ENCODE measurements around the gene BRICD5. TPM values are rescaled to one million over a fixed set of nuclear protein-coding genes. Genes with fewer than 3 reads are reported as not detected.

The BRICD5 gene
- total and polyA plus RNA-seq, 2 experiments from 2014 or later, result 6.2 to 9.9 TPM

GRCh38 chr16:2165861-2166260 is 44.8 kb downstream of the BRICD5 start:
- 95% methylated on average over 12 of the region's 12 CpGs for WGBS (ENCODE audit: low lambda C conversion rate, missing lambda C conversion rate)
- Histone ChIP-seq H3K4me1 (ENCODE audit: insufficient read depth) (peaks cover 23% of the 10 kb centered on the region), H3K4me2 (no peak overlapping the region), H3K9me3 (ENCODE audit: low read depth) (no peaks in the 10 kb centered on the region), H4K20me1 (ENCODE audit: insufficient read depth, poor library complexity, severe bottlenecking) (peaks cover under 1% of the 10 kb centered on the region), H3K4me3 (no peak overlapping the region), H3K79me2 (peaks cover 33% of the 10 kb centered on the region), H3K9me2 (replicated peaks; ENCODE audit: insufficient read depth) (no peaks in the 10 kb centered on the region), H3K27me3 (no peaks in the 10 kb centered on the region), H3K36me3 (replicated peaks; ENCODE audit: insufficient read depth, low read depth) (no peaks in the 10 kb centered on the region), H3K27ac (no peak overlapping the region), H2AFZ (no peak overlapping the region)
- TF ChIP-seq EZH2phosphoT487 (IDR thresholded peaks at IDR 0.05; ENCODE audit: low read depth, severe bottlenecking, unreplicated experiment) (no peak), CTCF (IDR thresholded peaks at IDR 0.05; ENCODE audit: poor library complexity) (no peak), EZH2 (IDR thresholded peaks at IDR 0.05; ENCODE audit: borderline replicate concordance) (no peak)
- no peak for DNase-seq (ENCODE audit: low spot score)

- peaks cover 25% of the 10 kb centered on the region for H3K4me1 ChIP-seq (ENCODE audit: insufficient read depth)
- H3K9me3 ChIP-seq (ENCODE audit: low read depth), result no peaks in the 10 kb centered on the region
- no peak overlapping the region for H3K4me3 ChIP-seq
- H3K27me3 ChIP-seq, result no peaks in the 10 kb centered on the region
- H4K20me1 ChIP-seq (ENCODE audit: insufficient read depth, poor library complexity, severe bottlenecking), result peaks cover 22% of the 10 kb centered on the region
- DNase-seq (ENCODE audit: low spot score), result peak; percentile 81
- no peaks in the 10 kb centered on the region for H3K36me3 ChIP-seq (replicated peaks; ENCODE audit: insufficient read depth, low read depth)
- 75% methylated on average over 21 of the region's 26 CpGs for WGBS (ENCODE audit: low lambda C conversion rate, missing lambda C conversion rate)
- H3K9me2 ChIP-seq (replicated peaks; ENCODE audit: insufficient read depth), result no peaks in the 10 kb centered on the region
- no peak for TF ChIP-seq EZH2 (IDR thresholded peaks at IDR 0.05; ENCODE audit: borderline replicate concordance)
- no peak for TF ChIP-seq EZH2phosphoT487 (IDR thresholded peaks at IDR 0.05; ENCODE audit: low read depth, severe bottlenecking, unreplicated experiment)
- TF ChIP-seq CTCF (IDR thresholded peaks at IDR 0.05; ENCODE audit: poor library complexity), result no peak
- H3K79me2 ChIP-seq, result peaks cover 56% of the 10 kb centered on the region
- H3K27ac ChIP-seq, result peak overlapping the region; percentile 92
- peak overlapping the region; percentile 28 for H3K4me2 ChIP-seq
- no peak overlapping the region for H2AFZ ChIP-seq
These were observed 47.3 kb downstream of the BRICD5 start for GRCh38 chr16:2163211-2163881.

GRCh38 chr16:2162676-2163118 is 48.0 kb downstream of the BRICD5 start:
- H3K27me3 ChIP-seq, result no peaks in the 10 kb centered on the region
- peak overlapping the region; percentile 92 for H3K27ac ChIP-seq
- H4K20me1 ChIP-seq (ENCODE audit: insufficient read depth, poor library complexity, severe bottlenecking), result peaks cover 27% of the 10 kb centered on the region
- no peak overlapping the region for H2AFZ ChIP-seq
- H3K79me2 ChIP-seq, result peaks cover 62% of the 10 kb centered on the region
- peak; percentile 63 for DNase-seq (ENCODE audit: low spot score)
- H3K36me3 ChIP-seq (replicated peaks; ENCODE audit: insufficient read depth, low read depth), result no peaks in the 10 kb centered on the region
- H3K4me2 ChIP-seq, result peak overlapping the region; percentile 28
- H3K4me3 ChIP-seq, result no peak overlapping the region
- no peaks in the 10 kb centered on the region for H3K9me2 ChIP-seq (replicated peaks; ENCODE audit: insufficient read depth)
- 82% methylated on average over 13 of the region's 13 CpGs for WGBS (ENCODE audit: low lambda C conversion rate, missing lambda C conversion rate)
- no peaks in the 10 kb centered on the region for H3K9me3 ChIP-seq (ENCODE audit: low read depth)
- TF ChIP-seq CTCF (IDR thresholded peaks at IDR 0.05; ENCODE audit: poor library complexity) (no peak), EZH2phosphoT487 (IDR thresholded peaks at IDR 0.05; ENCODE audit: low read depth, severe bottlenecking, unreplicated experiment) (no peak), EZH2 (IDR thresholded peaks at IDR 0.05; ENCODE audit: borderline replicate concordance) (no peak)
- peaks cover 31% of the 10 kb centered on the region for H3K4me1 ChIP-seq (ENCODE audit: insufficient read depth)
